Coronary artery (tissue), 2 donors: Measurements from ENCODE around the gene TET1.
"Not testable (repeated sequence)": the region's sequence is repeated elsewhere in the genome, so short reads cannot be mapped to it uniquely, and the experiment has no call there.

Experiments
- DNase-seq: peaks from one replicate; pipeline ENCODE4 v3.0.0-alpha.2; 2017; ENCODE audit warnings: low spot score
- H3K27ac ChIP-seq, 2 donors: fragments of 200-600 bp; sonication (generic); one replicate each; pipeline ENCODE4 v1.5.1; 2016 to 2019
- H3K4me3 ChIP-seq: fragments of 200-600 bp; sonication (generic); 2 replicates; pipeline ENCODE4 v1.5.1; 2016; ENCODE audit warnings: mild to moderate bottlenecking, moderate library complexity
- CTCF ChIP-seq: fragments of 200-600 bp; sonication (generic); IDR thresholded peaks from one replicate; pipeline ENCODE4 v1.5.1; 2019; ENCODE audit warnings: antibody characterized with exemption

TET1 gene

GRCh38 chr10:68611227-68611626 lies 51.1 kb downstream of the TET1 start:
- no peak for DNase-seq
- TF ChIP-seq CTCF: no peak

GRCh38 chr10:68613974-68614373 lies 53.8 kb downstream of the TET1 start:
- not testable (repeated sequence) for H3K27ac ChIP-seq, DNase-seq, H3K4me3 ChIP-seq

More at GRCh38 chr10:68611227-68611626, 51.1 kb downstream of the TET1 start:
- H3K27ac ChIP-seq: no peak overlapping the region
- no peak overlapping the region for H3K4me3 ChIP-seq

GRCh38 chr10:68617691-68618090 lies 57.6 kb downstream of the TET1 start:
- not testable (repeated sequence) for H3K4me3 ChIP-seq, DNase-seq, H3K27ac ChIP-seq

- DNase-seq: no peak
- TF ChIP-seq CTCF: no peak
- Histone ChIP-seq H3K4me3 (no peak overlapping the region), H3K27ac (no peak overlapping the region)
Observed at GRCh38 chr10:68618234-68618633, 58.1 kb downstream of the TET1 start.

- no peak for DNase-seq
- no peak overlapping the region for H3K4me3 ChIP-seq
- no peak for TF ChIP-seq CTCF
Observed at GRCh38 chr10:68619595-68619994, 59.5 kb downstream of the TET1 start.

GRCh38 chr10:68625316-68625921 lies 65.3 kb downstream of the TET1 start:
- Histone ChIP-seq H3K4me3 (no peak overlapping the region), H3K27ac (no peak overlapping the region)
- no peak for TF ChIP-seq CTCF
- no peak for DNase-seq

More at GRCh38 chr10:68619595-68619994, 59.5 kb downstream of the TET1 start:
- no peak overlapping the region for H3K27ac ChIP-seq

- DNase-seq: no peak
- Histone ChIP-seq H3K27ac (no peak overlapping the region), H3K4me3 (no peak overlapping the region)
- no peak for TF ChIP-seq CTCF
Observed at GRCh38 chr10:68628576-68629127, 68.5 kb downstream of the TET1 start.

- not testable (repeated sequence) for H3K4me3 ChIP-seq, H3K27ac ChIP-seq, DNase-seq
Observed at GRCh38 chr10:68632271-68632560, 72.1 kb downstream of the TET1 start.

- TF ChIP-seq CTCF: no peak
- Histone ChIP-seq H3K4me3 (no peak overlapping the region), H3K27ac (no peak overlapping the region)
- no peak for DNase-seq
Observed at GRCh38 chr10:68633281-68633680, 73.1 kb downstream of the TET1 start.
